SK-N-SH treated with all-trans-retinoic acid at 6 μM for 48 hours (cell line): ENCODE results near the gene DYSF.

Experiments
- ATAC-seq: fragments of 200-7000 bp; cut with Tn5 transposase; 3 replicates; pipeline ENCODE4 v1.9.1; 2020; ENCODE audit warnings: mild to moderate bottlenecking, moderate library complexity
- ARNTL ChIP-seq: fragments of 450-650 bp; formaldehyde crosslinking; IDR thresholded peaks from 2 replicates; pipeline ENCODE4 v1.5.0; 2020; ENCODE audit warnings: low read depth, mild to moderate bottlenecking, moderate library complexity, borderline replicate concordance
- BACH2 ChIP-seq: fragments of 250-450 bp; sonication (Bioruptor Pico); IDR thresholded peaks from 2 replicates; pipeline ENCODE4 v1.9.0; 2021; ENCODE audit warnings: mild to moderate bottlenecking, borderline replicate concordance
- ESRRG ChIP-seq: fragments of 250-450 bp; sonication (Bioruptor Pico); IDR thresholded peaks from 2 replicates; pipeline ENCODE4 v1.6.1; 2021; ENCODE audit warnings: mild to moderate bottlenecking
- GLIS3 ChIP-seq: fragments of 250-450 bp; sonication (Bioruptor Pico); IDR thresholded peaks from 2 replicates; pipeline ENCODE4 v1.5.0; 2020; ENCODE audit warnings: mild to moderate bottlenecking, moderate library complexity
- ISL1 ChIP-seq: fragments of 250-450 bp; sonication (Bioruptor Pico); IDR thresholded peaks from 2 replicates; pipeline ENCODE4 v2.1.2; 2022; ENCODE audit warnings: mild to moderate bottlenecking, moderate library complexity
- OSR1 ChIP-seq: fragments of 250-450 bp; sonication (Bioruptor Pico); IDR thresholded peaks from 2 replicates; pipeline ENCODE4 v1.8.0; 2022; ENCODE audit warnings: moderate library complexity, mild to moderate bottlenecking, inconsistent platforms
- PPARA ChIP-seq: fragments of 250-450 bp; sonication (Bioruptor Pico); IDR thresholded peaks from 2 replicates; pipeline ENCODE4 v1.5.0; 2020; ENCODE audit warnings: mild to moderate bottlenecking, borderline replicate concordance
- RARB ChIP-seq: fragments of 250-450 bp; sonication (Bioruptor Pico); IDR thresholded peaks from 2 replicates; pipeline ENCODE4 v1.8.0; 2021; ENCODE audit warnings: mild to moderate bottlenecking, moderate library complexity
- SNAI2 ChIP-seq: fragments of 250-450 bp; sonication (Bioruptor Pico); IDR thresholded peaks from 2 replicates; pipeline ENCODE4 v1.5.0; 2020; ENCODE audit warnings: mild to moderate bottlenecking, moderate library complexity
- TCF4 ChIP-seq: fragments of 250-450 bp; sonication (Bioruptor Pico); IDR thresholded peaks from 2 replicates; pipeline ENCODE4 v1.8.0; 2021; ENCODE audit warnings: mild to moderate bottlenecking, moderate library complexity, borderline replicate concordance
- ZC3H10 ChIP-seq: fragments of 250-450 bp; sonication (Bioruptor Pico); IDR thresholded peaks from 2 replicates; pipeline ENCODE4 v1.5.1; 2021; ENCODE audit warnings: mild to moderate bottlenecking, moderate library complexity
- ZFP3 ChIP-seq: fragments of 250-450 bp; sonication (Bioruptor Pico); IDR thresholded peaks from 2 replicates; pipeline ENCODE4 v1.5.0; 2020; ENCODE audit warnings: mild to moderate bottlenecking, moderate library complexity
- ZFP30 ChIP-seq: fragments of 450-650 bp; formaldehyde crosslinking; IDR thresholded peaks from 2 replicates; pipeline ENCODE4 v1.5.0; 2022; ENCODE audit warnings: mild to moderate bottlenecking, moderate library complexity
- ZNF565 ChIP-seq: fragments of 450-650 bp; formaldehyde crosslinking; conservative IDR thresholded peaks from 2 replicates; pipeline ENCODE4 v1.5.0; 2020; ENCODE audit warnings: low read depth, mild to moderate bottlenecking, moderate library complexity
- ZNF70 ChIP-seq: fragments of 450-650 bp; formaldehyde crosslinking; IDR thresholded peaks from 2 replicates; pipeline ENCODE4 v1.5.0; 2020; ENCODE audit warnings: mild to moderate bottlenecking, moderate library complexity
- ZNF8 ChIP-seq: fragments of 450-650 bp; formaldehyde crosslinking; IDR thresholded peaks from 2 replicates; pipeline ENCODE4 v1.5.0; 2020; ENCODE audit warnings: mild to moderate bottlenecking, moderate library complexity
- TF ChIP-seq, protein P1 (sequence below): fragments of 250-450 bp; sonication (Bioruptor Pico); IDR thresholded peaks from 2 replicates; pipeline ENCODE4 v1.8.0; 2020; ENCODE audit warnings: mild to moderate bottlenecking, moderate library complexity, borderline replicate concordance
- TF ChIP-seq, protein P2 (sequence below): fragments of 250-450 bp; sonication (Bioruptor Pico); IDR thresholded peaks from 2 replicates; pipeline ENCODE4 v1.5.1; 2020; ENCODE audit warnings: low read depth, mild to moderate bottlenecking, moderate library complexity
- TF ChIP-seq, protein P3 (sequence below): fragments of 250-450 bp; sonication (Bioruptor Pico); IDR thresholded peaks from 2 replicates; pipeline ENCODE4 v1.5.0; 2020; ENCODE audit warnings: mild to moderate bottlenecking, moderate library complexity
- TF ChIP-seq, protein P4 (sequence below): fragments of 250-450 bp; sonication (Bioruptor Pico); IDR thresholded peaks from 2 replicates; pipeline ENCODE4 v1.5.1; 2021; ENCODE audit warnings: mild to moderate bottlenecking, moderate library complexity
- TF ChIP-seq, protein P5 (sequence below): fragments of 250-450 bp; sonication (Bioruptor Pico); IDR thresholded peaks from 2 replicates; pipeline ENCODE4 v1.8.0; 2021; ENCODE audit warnings: low read depth, mild to moderate bottlenecking, moderate library complexity, borderline replicate concordance

Gene DYSF

DNA sequence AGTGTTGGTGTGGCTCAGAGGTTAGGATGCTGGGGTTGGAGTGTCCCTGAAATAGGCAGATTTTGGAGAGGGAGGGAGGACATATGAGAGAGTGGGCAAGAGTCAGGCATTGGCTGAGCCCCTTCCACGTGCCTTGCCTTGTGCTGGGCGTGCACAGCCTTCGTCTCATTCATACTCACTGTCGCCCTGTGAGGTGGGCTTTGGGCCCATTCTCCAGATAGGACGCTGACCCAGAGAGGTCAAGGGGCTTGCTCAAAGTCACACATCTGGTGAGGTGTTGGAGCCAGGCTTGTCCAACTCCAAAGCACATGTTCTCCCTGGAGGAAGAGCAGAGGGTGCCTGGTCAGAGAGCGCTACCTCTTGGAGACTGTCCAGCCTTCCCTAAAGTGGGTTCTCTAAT, 166.8 kb downstream of the DYSF start:
- TF ChIP-seq, protein P1, sequence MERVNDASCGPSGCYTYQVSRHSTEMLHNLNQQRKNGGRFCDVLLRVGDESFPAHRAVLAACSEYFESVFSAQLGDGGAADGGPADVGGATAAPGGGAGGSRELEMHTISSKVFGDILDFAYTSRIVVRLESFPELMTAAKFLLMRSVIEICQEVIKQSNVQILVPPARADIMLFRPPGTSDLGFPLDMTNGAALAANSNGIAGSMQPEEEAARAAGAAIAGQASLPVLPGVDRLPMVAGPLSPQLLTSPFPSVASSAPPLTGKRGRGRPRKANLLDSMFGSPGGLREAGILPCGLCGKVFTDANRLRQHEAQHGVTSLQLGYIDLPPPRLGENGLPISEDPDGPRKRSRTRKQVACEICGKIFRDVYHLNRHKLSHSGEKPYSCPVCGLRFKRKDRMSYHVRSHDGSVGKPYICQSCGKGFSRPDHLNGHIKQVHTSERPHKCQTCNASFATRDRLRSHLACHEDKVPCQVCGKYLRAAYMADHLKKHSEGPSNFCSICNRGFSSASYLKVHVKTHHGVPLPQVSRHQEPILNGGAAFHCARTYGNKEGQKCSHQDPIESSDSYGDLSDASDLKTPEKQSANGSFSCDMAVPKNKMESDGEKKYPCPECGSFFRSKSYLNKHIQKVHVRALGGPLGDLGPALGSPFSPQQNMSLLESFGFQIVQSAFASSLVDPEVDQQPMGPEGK = no peak
- TF ChIP-seq ZFP30 (CRISPR knock-in tag) (no peak), ZFP3 (CRISPR knock-in tag) (no peak), ARNTL (CRISPR knock-in tag) (no peak), RARB (CRISPR knock-in tag) (no peak), TCF4 (CRISPR knock-in tag) (no peak), OSR1 (CRISPR knock-in tag) (no peak), ISL1 (CRISPR knock-in tag) (no peak), GLIS3 (no peak), ESRRG (CRISPR knock-in tag) (no peak), BACH2 (CRISPR knock-in tag) (no peak)
- TF ChIP-seq, protein P2, sequence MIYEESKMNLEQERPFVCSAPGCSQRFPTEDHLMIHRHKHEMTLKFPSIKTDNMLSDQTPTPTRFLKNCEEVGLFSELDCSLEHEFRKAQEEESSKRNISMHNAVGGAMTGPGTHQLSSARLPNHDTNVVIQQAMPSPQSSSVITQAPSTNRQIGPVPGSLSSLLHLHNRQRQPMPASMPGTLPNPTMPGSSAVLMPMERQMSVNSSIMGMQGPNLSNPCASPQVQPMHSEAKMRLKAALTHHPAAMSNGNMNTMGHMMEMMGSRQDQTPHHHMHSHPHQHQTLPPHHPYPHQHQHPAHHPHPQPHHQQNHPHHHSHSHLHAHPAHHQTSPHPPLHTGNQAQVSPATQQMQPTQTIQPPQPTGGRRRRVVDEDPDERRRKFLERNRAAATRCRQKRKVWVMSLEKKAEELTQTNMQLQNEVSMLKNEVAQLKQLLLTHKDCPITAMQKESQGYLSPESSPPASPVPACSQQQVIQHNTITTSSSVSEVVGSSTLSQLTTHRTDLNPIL = no peak
- TF ChIP-seq, protein P3, sequence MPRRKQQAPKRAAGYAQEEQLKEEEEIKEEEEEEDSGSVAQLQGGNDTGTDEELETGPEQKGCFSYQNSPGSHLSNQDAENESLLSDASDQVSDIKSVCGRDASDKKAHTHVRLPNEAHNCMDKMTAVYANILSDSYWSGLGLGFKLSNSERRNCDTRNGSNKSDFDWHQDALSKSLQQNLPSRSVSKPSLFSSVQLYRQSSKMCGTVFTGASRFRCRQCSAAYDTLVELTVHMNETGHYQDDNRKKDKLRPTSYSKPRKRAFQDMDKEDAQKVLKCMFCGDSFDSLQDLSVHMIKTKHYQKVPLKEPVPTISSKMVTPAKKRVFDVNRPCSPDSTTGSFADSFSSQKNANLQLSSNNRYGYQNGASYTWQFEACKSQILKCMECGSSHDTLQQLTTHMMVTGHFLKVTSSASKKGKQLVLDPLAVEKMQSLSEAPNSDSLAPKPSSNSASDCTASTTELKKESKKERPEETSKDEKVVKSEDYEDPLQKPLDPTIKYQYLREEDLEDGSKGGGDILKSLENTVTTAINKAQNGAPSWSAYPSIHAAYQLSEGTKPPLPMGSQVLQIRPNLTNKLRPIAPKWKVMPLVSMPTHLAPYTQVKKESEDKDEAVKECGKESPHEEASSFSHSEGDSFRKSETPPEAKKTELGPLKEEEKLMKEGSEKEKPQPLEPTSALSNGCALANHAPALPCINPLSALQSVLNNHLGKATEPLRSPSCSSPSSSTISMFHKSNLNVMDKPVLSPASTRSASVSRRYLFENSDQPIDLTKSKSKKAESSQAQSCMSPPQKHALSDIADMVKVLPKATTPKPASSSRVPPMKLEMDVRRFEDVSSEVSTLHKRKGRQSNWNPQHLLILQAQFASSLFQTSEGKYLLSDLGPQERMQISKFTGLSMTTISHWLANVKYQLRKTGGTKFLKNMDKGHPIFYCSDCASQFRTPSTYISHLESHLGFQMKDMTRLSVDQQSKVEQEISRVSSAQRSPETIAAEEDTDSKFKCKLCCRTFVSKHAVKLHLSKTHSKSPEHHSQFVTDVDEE (CRISPR knock-in tag) = no peak
- ATAC-seq = no peak; the same call in 2 of the 3 replicates

DNA sequence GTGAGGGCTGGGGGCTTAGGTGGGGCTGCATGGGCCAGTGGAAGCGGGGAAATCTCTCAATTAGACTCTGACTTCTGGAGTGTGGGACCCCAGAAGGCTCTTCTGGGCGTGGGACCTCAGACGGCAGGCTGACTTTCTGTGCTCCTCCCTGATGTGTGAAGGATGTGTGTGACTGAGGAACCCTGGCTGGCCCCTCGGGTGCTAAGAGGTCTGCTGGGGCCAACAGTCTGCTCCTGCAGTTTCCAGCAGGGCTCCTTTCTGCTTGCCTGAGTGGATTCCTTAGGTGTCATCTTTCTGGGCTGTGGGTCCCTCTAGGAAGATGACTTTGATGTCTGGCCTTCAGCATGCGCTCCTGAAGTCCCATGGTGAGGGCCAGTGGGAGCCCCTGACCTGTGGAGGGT, 167.5 kb downstream of the DYSF start:
- TF ChIP-seq TCF4 (CRISPR knock-in tag) (no peak), ZFP3 (CRISPR knock-in tag) (no peak), ZC3H10 (CRISPR knock-in tag) (no peak), GLIS3 (no peak), SNAI2 (CRISPR knock-in tag) (no peak), ZNF565 (no peak), ZFP30 (CRISPR knock-in tag) (no peak), BACH2 (CRISPR knock-in tag) (no peak), ISL1 (CRISPR knock-in tag) (no peak), PPARA (CRISPR knock-in tag) (no peak), ARNTL (CRISPR knock-in tag) (no peak), ZNF8 (no peak), ZNF70 (CRISPR knock-in tag) (no peak), RARB (CRISPR knock-in tag) (no peak)
- TF ChIP-seq, protein P4, sequence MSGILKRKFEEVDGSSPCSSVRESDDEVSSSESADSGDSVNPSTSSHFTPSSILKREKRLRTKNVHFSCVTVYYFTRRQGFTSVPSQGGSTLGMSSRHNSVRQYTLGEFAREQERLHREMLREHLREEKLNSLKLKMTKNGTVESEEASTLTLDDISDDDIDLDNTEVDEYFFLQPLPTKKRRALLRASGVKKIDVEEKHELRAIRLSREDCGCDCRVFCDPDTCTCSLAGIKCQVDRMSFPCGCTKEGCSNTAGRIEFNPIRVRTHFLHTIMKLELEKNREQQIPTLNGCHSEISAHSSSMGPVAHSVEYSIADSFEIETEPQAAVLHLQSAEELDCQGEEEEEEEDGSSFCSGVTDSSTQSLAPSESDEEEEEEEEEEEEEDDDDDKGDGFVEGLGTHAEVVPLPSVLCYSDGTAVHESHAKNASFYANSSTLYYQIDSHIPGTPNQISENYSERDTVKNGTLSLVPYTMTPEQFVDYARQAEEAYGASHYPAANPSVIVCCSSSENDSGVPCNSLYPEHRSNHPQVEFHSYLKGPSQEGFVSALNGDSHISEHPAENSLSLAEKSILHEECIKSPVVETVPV = no peak
- TF ChIP-seq, protein P2 = no peak
- TF ChIP-seq, protein P5, sequence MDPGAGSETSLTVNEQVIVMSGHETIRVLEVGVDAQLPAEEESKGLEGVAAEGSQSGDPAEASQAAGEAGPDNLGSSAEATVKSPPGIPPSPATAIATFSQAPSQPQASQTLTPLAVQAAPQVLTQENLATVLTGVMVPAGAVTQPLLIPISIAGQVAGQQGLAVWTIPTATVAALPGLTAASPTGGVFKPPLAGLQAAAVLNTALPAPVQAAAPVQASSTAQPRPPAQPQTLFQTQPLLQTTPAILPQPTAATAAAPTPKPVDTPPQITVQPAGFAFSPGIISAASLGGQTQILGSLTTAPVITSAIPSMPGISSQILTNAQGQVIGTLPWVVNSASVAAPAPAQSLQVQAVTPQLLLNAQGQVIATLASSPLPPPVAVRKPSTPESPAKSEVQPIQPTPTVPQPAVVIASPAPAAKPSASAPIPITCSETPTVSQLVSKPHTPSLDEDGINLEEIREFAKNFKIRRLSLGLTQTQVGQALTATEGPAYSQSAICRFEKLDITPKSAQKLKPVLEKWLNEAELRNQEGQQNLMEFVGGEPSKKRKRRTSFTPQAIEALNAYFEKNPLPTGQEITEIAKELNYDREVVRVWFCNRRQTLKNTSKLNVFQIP (CRISPR knock-in tag) = no peak
- TF ChIP-seq, protein P3 (CRISPR knock-in tag) = no peak
- TF ChIP-seq, protein P1 = no peak
- ATAC-seq = no peak
